Measurements from ENCODE around the gene LRRC15. TPM values are rescaled to one million over a fixed set of nuclear protein-coding genes. Genes with fewer than 3 reads are reported as not detected.

LRRC15 gene
- total RNA-seq, 2 experiments from 2014 or later, result not detected

DNA sequence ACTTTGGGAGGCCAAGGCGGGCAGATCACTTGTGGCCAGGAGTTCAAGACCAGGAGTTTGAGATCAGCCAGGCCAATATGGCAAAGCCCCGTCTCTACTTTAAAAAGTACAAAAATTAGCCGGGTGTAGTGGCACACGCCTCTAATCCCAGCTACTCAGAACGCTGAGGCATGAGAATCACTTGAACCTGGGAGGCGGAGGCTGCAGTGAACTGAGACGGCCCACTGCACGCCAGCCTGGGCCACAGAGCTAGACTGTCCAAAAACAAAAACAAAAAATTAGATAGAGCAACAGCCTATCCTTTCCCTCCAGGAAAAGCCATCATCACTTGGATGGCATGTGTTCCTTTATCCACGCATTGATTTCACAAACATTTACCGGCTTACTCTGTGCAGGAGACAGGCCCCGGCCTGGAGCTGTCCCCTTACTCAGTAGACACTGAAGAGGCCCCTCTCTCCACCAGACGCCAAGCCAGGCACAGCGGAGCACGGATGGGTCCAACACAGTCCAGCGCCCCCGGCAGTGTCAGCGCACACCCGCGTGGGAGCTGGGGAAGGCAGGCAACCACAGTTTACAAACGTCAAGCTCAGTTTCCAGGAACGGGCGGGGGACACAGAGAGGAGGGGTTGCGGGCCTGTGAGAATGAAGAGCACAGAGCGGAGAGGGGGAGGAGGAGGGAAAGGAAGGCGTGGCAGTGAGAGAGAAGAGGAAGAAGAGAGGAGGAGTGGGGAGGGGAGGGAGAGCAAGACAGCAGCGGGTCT is 26.4 kb upstream of the LRRC15 start:
- POLR2A ChIA-PET, result interaction anchor here (0.7 to 1.2 kb wide), 3 partner anchors 50 to 79 kb away, joined by 3 read pairs; no protein-coding TSS in a partner anchor
- peak; percentile 53 for DNase-seq
- Mint-ChIP-seq H3K4me3 (peak overlapping the region; percentile 60), H3K27ac (peak overlapping the region; percentile 80), H3K27me3 (peaks cover 6% of the 10 kb centered on the region), H3K9me3 (peaks cover 3% of the 10 kb centered on the region), H3K4me1 (peaks cover 38% of the 10 kb centered on the region), H3K36me3 (no peaks in the 10 kb centered on the region)
- ATAC-seq (ENCODE audit: low read depth), result peak; percentile 55

- Mint-ChIP-seq H3K27ac (no peak overlapping the region), H3K27me3 (peaks cover 14% of the 10 kb centered on the region), H3K9me3 (peaks cover 8% of the 10 kb centered on the region), H3K4me3 (no peak overlapping the region), H3K36me3 (no peaks in the 10 kb centered on the region), H3K4me1 (peaks cover 38% of the 10 kb centered on the region)
- POLR2A ChIA-PET, result no interaction called here
- ATAC-seq (ENCODE audit: low read depth) (no peak), DNase-seq (no peak)
These were observed 25.7 kb upstream of the LRRC15 start for GRCh38 chr3:194395212-194395611.

DNA sequence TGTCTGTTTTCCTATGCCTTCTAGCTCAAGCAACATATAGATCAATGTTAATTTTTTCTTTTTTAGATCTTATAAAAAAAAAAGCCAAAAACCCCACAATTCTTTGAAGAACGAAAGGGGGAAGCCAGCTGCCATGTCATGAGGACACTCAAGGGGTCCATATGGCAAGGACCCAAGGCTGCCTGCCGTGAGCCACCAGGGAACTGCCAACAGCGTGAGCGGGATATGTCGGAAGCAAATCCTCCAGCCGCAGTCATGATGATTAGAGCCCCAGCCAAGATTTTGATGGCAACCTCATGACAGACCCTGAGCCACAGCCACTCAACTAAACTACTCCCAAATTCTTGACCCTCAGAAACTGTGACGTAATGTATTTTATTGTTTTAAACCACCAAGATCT is 23.0 kb upstream of the LRRC15 start:
- Mint-ChIP-seq H3K27ac (no peak overlapping the region), H3K9me3 (peaks cover 14% of the 10 kb centered on the region), H3K36me3 (no peaks in the 10 kb centered on the region), H3K4me3 (no peak overlapping the region), H3K27me3 (peaks cover 16% of the 10 kb centered on the region), H3K4me1 (peaks cover 17% of the 10 kb centered on the region)
- POLR2A ChIA-PET, result no interaction called here
- ATAC-seq (ENCODE audit: low read depth) (no peak), DNase-seq (no peak)

- DNase-seq, result no peak
- peaks cover 16% of the 10 kb centered on the region for H3K27me3 Mint-ChIP-seq
- no peak for ATAC-seq (ENCODE audit: low read depth)
- H3K27ac Mint-ChIP-seq, result no peak overlapping the region
- peaks cover 6% of the 10 kb centered on the region for H3K4me1 Mint-ChIP-seq
- no peak overlapping the region for H3K4me3 Mint-ChIP-seq
- peaks cover 14% of the 10 kb centered on the region for H3K9me3 Mint-ChIP-seq
- POLR2A ChIA-PET, result no interaction called here
- no peaks in the 10 kb centered on the region for H3K36me3 Mint-ChIP-seq
These were observed 21.3 kb upstream of the LRRC15 start for GRCh38 chr3:194390835-194391234.

- Mint-ChIP-seq H3K27me3 (peaks cover 12% of the 10 kb centered on the region), H3K4me3 (no peak overlapping the region), H3K36me3 (no peaks in the 10 kb centered on the region), H3K27ac (no peak overlapping the region), H3K9me3 (peaks cover 14% of the 10 kb centered on the region), H3K4me1 (no peaks in the 10 kb centered on the region)
- POLR2A ChIA-PET, result no interaction called here
- ATAC-seq (ENCODE audit: low read depth) (no peak), DNase-seq (no peak)
These were observed 19.7 kb upstream of the LRRC15 start for GRCh38 chr3:194389269-194389668.

DNA sequence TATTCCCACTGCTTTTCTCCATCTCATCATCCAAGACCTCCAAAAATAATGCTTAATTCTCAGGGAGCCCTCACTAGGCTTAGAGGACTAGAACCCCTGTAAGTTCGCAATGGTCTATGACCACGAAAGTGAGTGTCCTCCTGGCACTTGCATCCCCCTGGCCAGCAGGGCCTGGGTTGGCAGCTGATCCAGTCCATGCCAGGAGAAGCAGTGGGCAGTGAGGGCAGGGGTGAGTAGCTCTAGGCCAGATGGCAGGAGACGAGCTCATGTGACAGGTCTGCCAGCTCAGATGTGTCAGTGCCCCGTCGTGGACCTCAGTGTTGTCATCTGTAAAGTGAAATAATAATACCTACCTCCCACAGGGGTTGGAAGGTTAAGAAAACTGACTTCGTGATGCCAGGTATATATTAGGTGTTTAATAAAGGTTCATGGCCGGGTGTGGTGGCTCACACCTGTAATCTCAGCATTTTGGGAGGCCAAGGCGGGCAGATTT is 18.4 kb upstream of the LRRC15 start:
- Mint-ChIP-seq H3K36me3 (no peaks in the 10 kb centered on the region), H3K9me3 (peaks cover 14% of the 10 kb centered on the region), H3K27ac (no peak overlapping the region), H3K4me3 (no peak overlapping the region), H3K27me3 (peaks cover 12% of the 10 kb centered on the region), H3K4me1 (no peaks in the 10 kb centered on the region)
- POLR2A ChIA-PET, result no interaction called here
- ATAC-seq (ENCODE audit: low read depth) (no peak), DNase-seq (no peak)

GRCh38 chr3:194387276-194387675 is 17.7 kb upstream of the LRRC15 start:
- DNase-seq (no peak), ATAC-seq (ENCODE audit: low read depth) (no peak)
- Mint-ChIP-seq H3K9me3 (peaks cover 14% of the 10 kb centered on the region), H3K27ac (no peak overlapping the region), H3K4me1 (peaks cover 2% of the 10 kb centered on the region), H3K27me3 (peaks cover 12% of the 10 kb centered on the region), H3K4me3 (no peak overlapping the region), H3K36me3 (no peaks in the 10 kb centered on the region)
- POLR2A ChIA-PET, result no interaction called here

GRCh38 chr3:194386648-194387047 is 17.1 kb upstream of the LRRC15 start:
- peaks cover 12% of the 10 kb centered on the region for H3K27me3 Mint-ChIP-seq
- no peak overlapping the region for H3K4me3 Mint-ChIP-seq
- no peak for ATAC-seq (ENCODE audit: low read depth)
- H3K27ac Mint-ChIP-seq, result no peak overlapping the region
- POLR2A ChIA-PET, result no interaction called here
- peaks cover 14% of the 10 kb centered on the region for H3K9me3 Mint-ChIP-seq
- DNase-seq, result no peak
- peaks cover 2% of the 10 kb centered on the region for H3K4me1 Mint-ChIP-seq
- H3K36me3 Mint-ChIP-seq, result no peaks in the 10 kb centered on the region

DNA sequence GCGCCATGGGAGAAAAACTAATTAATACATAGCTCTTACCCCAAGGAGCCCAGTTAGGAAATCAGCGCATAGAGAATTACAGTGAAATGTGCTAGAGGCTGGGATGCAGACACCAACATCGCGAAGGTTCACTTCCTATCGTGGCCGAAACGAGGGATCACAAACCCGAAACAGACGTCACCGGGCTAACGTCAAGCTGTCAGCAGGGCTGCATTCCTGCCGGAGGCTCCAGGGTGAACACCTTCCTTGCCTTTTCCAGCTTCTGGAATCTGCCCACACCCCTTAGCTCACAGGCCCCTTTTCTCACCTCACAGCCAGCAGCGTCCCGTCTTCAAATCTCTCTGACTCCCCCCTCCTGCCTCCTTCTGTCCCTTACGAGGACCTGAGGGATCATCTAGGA is 16.5 kb upstream of the LRRC15 start:
- DNase-seq (no peak), ATAC-seq (ENCODE audit: low read depth) (no peak)
- peaks cover 2% of the 10 kb centered on the region for H3K4me1 Mint-ChIP-seq
- POLR2A ChIA-PET, result interaction anchor here (0.6 kb wide), 1 partner anchor 18 kb away, joined by 3 read pairs; no protein-coding TSS in a partner anchor
- peaks cover 11% of the 10 kb centered on the region for H3K9me3 Mint-ChIP-seq
- H3K36me3 Mint-ChIP-seq, result no peaks in the 10 kb centered on the region
- peaks cover 12% of the 10 kb centered on the region for H3K27me3 Mint-ChIP-seq
- H3K27ac Mint-ChIP-seq, result no peak overlapping the region
- H3K4me3 Mint-ChIP-seq, result no peak overlapping the region

- POLR2A ChIA-PET, result no interaction called here
- DNase-seq (no peak), ATAC-seq (ENCODE audit: low read depth) (no peak)
- H3K9me3 Mint-ChIP-seq, result peaks cover 2% of the 10 kb centered on the region
- H3K4me1 Mint-ChIP-seq, result peaks cover 2% of the 10 kb centered on the region
- no peak overlapping the region for H3K27ac Mint-ChIP-seq
- H3K4me3 Mint-ChIP-seq, result no peak overlapping the region
- H3K36me3 Mint-ChIP-seq, result no peaks in the 10 kb centered on the region
- H3K27me3 Mint-ChIP-seq, result peaks cover 2% of the 10 kb centered on the region
These were observed 15.0 kb upstream of the LRRC15 start for GRCh38 chr3:194384569-194385001.

DNA sequence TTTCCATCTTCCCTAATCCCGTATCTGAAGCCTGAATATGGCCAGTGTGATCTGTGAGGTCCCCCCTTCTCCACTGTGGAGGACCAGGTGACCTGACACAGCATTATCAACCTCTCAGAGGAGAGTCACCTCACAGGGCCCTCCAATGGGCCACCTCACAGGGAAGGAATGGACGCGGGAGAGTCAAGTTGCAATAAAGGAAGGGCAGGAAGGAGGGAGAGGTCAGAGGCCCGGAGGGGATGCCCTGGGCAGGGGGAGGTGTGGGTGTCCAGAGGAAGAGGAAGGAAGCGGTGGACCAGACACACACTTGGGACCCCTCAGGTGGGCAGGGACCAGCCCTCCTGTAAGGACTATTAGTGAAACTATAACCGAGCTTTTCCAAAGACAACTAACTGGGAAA is 14.6 kb upstream of the LRRC15 start:
- POLR2A ChIA-PET, result no interaction called here
- Mint-ChIP-seq H3K9me3 (no peaks in the 10 kb centered on the region), H3K27me3 (no peaks in the 10 kb centered on the region)

GRCh38 chr3:194383276-194383940 is 13.9 kb upstream of the LRRC15 start:
- Mint-ChIP-seq H3K36me3 (no peaks in the 10 kb centered on the region), H3K9me3 (no peaks in the 10 kb centered on the region), H3K4me3 (no peak overlapping the region), H3K27me3 (no peaks in the 10 kb centered on the region), H3K4me1 (peaks cover 2% of the 10 kb centered on the region), H3K27ac (no peak overlapping the region)
- POLR2A ChIA-PET, result no interaction called here
- DNase-seq (no peak), ATAC-seq (ENCODE audit: low read depth) (no peak)

More for the DNA sequence above, 14.6 kb upstream of the LRRC15 start:
- Mint-ChIP-seq H3K36me3 (no peaks in the 10 kb centered on the region), H3K4me1 (peaks cover 2% of the 10 kb centered on the region), H3K27ac (no peak overlapping the region), H3K4me3 (no peak overlapping the region)
- no peak for DNase-seq
- no peak for ATAC-seq (ENCODE audit: low read depth)

- no peak for DNase-seq
- POLR2A ChIA-PET, result no interaction called here
- ATAC-seq (ENCODE audit: low read depth), result no peak
- H3K4me3 Mint-ChIP-seq, result no peak overlapping the region
- H3K36me3 Mint-ChIP-seq, result no peaks in the 10 kb centered on the region
- peaks cover 2% of the 10 kb centered on the region for H3K4me1 Mint-ChIP-seq
- no peak overlapping the region for H3K27ac Mint-ChIP-seq
- no peaks in the 10 kb centered on the region for H3K9me3 Mint-ChIP-seq
- H3K27me3 Mint-ChIP-seq, result no peaks in the 10 kb centered on the region
These were observed 13.3 kb upstream of the LRRC15 start for GRCh38 chr3:194382892-194383223.
